ENCODE results near the gene USP14.
"Not testable (repeated sequence)": the region's sequence is repeated elsewhere in the genome, so short reads cannot be mapped to it uniquely, and the experiment has no call there.

Gene USP14

GRCh38 chr18:158128-159036 is at the start of gene USP14:
Gene USP14 (plus strand): TSS chr18:158557. CDS start chr18:158699, 142 bp downstream.
- DNase-seq, result peak; percentile 95

DNA sequence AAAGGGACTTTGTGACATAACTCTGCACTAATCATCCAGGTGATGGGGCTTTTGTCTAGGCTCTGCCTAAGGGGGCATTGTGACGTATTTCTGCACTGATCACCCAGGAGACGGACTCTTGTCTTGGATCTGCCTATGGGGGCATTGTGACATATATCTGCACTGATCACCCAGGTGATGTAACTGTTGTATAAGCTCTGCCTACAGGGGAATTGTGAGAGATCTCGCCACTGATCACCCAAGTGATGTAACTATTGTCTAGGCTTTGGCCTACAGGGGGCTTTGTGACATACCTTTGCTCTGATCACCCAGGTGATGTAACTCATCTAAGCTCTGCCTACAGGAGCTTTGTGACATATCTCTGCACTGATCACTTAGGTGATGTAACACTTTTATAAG is 49.7 kb upstream of the USP14 start:
- DNase-seq, result not testable (repeated sequence)

DNA sequence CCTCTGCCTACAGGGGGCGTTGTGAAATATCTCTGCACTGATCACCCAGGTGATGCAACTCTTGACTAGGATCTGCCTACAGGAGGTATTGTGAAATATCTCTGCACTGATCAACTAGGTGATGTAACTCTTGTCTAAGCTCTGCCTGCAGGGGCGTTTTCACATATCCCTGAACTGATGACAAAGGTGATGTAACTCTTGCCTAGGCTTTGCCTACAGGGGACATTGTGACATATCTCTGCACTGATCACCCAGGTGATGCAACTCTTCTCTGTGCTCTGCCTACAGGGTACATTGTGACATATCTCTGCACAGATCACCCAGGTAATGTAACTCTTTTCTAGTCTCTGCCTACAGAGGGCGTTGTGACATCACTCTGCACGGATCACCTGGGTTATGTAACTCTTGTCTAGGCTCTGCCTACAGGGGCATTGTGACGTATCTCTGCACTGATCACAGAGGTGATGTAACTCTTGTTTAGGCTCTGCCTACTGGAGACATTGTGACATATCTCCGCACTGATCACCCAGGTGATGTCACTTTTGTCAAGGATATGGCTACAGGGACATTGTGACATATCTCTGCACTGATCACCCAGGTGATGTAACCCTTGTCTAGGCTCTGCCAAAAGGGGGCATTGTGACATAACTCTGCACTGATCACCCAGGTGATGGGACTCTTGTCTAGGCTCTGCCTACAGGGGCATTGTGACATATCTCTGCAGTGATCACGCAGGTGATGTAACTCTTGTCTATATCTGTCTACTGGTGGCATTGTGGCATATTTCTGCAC is 49.0 kb upstream of the USP14 start:
- DNase-seq, result not testable (repeated sequence)

GRCh38 chr18:109922-110261 is 48.5 kb upstream of the USP14 start:
- not testable (repeated sequence) for DNase-seq

GRCh38 chr18:110351-111201 is 47.8 kb upstream of the USP14 start:
- not testable (repeated sequence) for DNase-seq

GRCh38 chr18:111306-112014 is 46.9 kb upstream of the USP14 start:
- peak; percentile 80 for DNase-seq

- peak; percentile 44 for DNase-seq
Observed at GRCh38 chr18:112015-112733, 46.2 kb upstream of the USP14 start.

DNA sequence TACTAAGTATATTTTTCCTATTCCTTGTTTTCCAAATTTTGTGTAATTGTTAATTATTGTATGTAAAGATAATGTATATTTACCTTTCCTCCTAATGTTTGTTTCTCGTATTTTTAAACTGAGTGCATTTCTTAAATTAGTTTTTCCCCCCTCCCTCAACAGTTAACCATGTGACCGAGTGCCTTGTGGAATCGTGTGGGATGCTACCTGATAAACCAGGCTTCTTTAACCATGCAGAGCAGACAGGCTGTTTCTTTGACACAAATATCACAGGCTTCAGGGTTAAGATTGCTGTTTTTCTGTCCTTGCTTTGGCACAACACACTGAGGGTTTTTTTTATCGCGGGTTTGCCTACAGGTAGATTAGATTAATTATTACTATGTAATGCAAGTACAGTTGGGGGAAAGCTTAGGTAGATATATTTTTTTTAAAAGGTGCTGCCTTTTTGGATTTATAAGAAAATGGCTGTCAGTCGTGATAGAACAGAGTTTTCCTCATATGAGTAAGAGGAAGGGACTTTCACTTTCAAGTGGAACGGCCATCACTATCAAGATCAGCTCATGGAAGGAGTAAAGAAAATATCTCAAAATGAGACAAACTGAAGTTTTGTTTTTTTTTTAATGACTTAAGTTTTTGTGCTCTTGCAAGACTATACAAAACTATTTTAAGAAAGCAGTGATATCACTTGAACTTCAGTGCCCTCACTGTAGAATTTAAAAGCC is 37.7 kb upstream of the USP14 start:
- not testable (repeated sequence) for DNase-seq

DNA sequence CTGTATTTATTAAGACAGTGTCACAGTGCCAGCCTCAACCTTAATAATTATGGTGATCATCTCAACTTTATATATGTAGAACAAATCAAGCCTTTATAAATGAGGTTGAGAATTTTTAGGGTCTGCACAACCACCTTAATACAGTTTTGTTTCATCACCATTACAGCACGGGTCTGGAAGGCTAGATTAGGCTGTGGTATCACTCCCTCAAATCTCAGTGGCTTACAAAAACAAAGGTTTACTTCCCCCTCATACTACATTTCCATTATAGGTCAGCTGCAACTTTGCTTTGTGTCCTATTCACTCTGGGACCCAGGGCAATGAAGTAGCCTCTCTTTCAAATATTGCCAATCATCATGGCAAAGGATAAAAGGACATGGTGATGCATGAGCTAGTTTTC is 23.3 kb upstream of the USP14 start:
- DNase-seq, result no peak

- DNase-seq, result peak; percentile 27
Observed at GRCh38 chr18:136433-136832, 21.9 kb upstream of the USP14 start.

DNA sequence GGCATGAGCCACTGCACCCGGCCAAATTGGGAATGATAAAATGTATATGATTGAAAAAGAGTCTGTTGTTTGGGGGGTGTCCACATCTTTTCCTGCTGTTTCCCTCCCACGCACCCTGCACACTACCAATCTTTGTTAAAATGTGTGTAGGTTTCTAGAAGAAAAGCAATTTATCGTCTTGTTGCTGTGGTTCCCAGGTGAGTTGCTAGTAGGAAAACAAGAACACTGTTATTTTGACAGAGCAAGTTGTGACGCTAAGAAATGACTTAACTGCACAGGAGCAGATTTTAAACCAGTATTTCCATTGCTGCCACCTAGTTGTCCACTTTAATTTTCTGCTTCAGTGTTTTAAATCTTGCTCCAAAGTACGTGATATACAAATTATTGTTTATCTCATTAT is 21.0 kb upstream of the USP14 start:
- no peak for DNase-seq

GRCh38 chr18:140670-141266 is 17.6 kb upstream of the USP14 start:
- no peak for DNase-seq

GRCh38 chr18:142624-143296 is 15.6 kb upstream of the USP14 start:
- DNase-seq, result not testable (repeated sequence)

GRCh38 chr18:148841-149240 is 9.5 kb upstream of the USP14 start:
- DNase-seq, result no peak

DNA sequence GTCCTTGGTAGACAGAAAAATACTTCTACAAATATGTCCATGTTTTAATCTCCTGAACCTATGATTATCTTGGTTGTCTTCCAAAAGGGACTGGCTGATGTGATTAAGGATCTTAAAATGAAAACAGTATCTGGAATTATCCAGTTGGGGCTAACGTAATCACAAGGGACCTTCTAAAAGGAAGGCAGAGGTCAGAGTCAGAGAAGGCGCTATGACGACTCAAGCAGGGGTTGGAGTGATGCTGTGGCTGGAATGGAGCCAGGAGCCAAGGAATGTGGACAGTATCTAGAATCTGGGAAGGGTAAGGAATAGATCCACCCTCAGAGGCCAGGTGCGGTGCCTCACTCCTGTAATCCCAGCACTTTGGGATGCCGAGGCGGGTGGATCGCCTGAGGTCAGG is 4.2 kb upstream of the USP14 start:
- no peak for DNase-seq

DNA sequence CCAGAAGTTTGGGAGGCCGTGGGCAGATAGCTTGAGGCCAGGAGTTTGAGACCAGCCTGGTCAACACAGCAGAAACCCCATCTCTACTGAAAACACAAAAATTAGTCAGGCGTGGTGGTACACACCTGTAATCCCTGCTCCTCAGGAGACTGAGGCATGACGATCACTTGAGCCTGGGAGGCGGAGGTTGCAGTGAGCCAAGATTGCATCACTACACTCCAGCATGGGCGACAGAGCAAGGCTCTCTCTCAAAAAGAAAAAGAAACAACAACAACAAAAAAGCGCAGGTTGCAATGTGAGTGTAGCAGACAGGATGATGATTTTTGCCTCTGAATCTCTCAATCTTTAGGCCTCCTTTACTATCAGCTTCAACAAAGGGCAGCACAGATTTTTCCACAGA is 2.7 kb upstream of the USP14 start:
- no peak for DNase-seq

- DNase-seq, result no peak
Observed at GRCh38 chr18:156514-157230, 1.7 kb upstream of the USP14 start.

- no peak for DNase-seq
Observed at GRCh38 chr18:159037-159652, 788 bp downstream of the USP14 start.

DNA sequence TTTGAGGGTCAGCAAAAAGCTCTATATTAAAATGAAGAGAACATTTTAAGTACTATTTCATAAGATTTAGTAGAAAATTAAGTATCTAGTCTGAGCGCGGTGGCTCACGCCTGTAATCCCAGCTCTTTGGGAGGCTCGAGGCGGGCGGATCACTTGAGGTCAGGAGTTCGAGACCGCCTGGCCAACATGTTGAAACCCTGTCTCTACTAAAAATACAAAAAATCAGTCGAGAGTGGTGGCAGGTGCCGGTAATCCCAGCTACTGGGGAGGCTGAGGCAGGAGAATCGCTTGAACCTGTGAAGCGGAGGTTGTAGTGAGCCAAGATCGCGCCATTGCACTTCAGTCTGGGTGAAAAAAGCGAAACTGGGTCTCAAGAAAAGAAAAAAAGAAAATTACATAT is 1.6 kb downstream of the USP14 start:
- DNase-seq, result no peak
